DMS153 treated with DMSO at 0.1 percent for 48 hours (cell line): Measurements from ENCODE around the gene CMIP.
"Not testable (repeated sequence)": the region's sequence is repeated elsewhere in the genome, so short reads cannot be mapped to it uniquely, and the experiment has no call there.

ENCODE experiments used
- DNase-seq: peaks from one replicate; lab custom pipeline; 2025; ENCODE audit not compliant: unreplicated experiment; lab: John Stamatoyannopoulos, UW

Gene CMIP

DNA sequence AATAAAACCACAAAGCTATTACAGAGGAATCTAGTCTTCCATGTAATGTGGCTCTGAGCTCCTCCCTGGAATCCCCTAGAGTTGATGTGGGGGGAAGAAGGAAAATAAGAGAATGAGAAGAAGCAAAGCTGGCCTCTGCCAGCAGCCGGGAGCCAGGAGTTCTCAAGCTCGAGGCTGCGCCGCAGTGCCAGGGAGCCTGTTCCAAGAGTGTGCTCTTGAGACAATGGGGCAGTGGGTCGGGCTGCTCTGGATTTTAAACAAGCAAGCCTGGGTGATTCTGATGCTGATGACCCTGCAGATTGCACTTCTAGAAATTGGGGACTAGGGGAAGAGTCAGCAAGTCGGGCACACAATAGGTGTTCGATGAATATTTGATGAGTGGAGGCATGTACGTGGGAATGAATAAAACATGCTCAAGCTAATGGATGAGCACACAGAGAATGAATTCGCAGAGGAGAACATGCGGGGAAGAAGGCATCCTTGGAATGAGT lies 119.9 kb downstream of the CMIP start:
- DNase-seq: no peak

DNA sequence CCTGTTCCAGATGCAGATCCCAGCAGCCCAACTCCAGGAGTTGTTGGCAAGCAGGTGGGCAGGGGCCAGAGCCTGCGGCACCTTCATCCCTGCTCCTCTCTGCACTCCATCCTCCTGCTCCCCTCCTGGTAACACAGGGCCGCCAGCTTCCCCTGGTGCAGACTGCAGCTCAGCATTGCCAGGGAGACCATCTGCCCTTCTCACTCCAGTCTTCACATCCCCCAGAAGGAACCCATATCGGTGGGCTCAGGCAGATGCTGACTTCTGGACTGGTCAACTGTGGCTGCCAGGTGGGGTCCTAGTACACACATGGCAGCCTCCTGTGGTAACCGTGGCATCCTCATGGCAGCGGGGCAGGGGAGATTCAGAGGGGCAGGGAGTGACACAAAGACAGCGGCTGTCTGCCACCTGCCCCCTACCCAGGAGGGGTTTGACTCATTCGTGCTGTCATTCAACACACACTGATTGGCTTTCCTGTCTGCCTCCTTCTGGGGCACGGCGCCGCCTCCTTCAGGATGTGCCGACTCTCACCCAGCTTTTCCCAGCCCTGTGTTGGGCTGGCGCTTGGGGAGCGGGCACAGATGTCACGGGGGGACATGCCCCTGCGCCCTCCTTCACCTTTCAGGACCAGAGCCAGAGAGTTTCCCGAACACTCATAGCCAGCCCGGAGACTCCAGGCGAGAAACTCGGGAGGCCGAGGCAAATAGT lies 120.9 kb downstream of the CMIP start:
- DNase-seq: no peak

DNA sequence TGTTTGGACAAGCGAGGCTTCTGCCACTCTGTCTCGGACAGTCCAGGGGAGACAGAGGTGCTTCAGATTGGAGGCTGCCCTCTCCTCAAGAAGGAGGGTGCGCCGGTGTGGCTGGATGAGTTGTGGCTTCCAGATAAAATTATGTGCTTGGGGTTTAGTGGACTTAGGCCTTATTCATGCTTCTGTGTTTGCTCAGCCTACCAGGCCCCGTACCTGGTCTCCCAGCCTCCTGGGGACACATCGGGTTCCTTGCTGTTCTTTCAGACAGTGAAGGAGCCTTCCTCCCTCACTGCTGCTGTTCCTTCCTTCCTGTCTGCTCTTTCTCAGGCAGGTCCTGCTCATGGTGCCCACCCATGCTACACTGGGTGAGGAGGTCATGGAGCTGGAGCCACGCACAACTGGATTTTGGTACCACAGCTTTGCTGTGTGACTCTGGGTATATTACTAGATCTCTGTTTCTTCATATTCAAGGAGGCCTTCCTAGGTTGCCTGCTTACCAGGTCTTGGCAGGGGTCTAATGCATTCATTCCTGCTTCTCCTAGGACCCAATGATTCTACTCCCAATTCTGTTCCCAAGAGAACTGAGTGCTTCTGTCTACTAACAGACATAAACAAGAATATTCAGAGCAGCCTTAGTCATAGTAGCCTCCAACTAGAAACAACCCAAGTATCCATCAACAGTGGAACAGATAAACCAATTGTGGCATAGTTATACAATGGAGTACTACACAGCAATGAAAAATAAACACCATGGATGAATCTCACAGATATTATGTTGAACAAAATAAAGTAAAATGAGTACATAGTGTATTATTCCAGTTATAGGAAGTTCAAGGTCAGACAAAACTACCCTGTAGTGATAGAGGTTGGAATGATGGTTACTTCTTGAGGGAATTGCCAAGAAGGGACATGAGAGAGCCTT lies 121.7 kb downstream of the CMIP start:
- no peak for DNase-seq

DNA sequence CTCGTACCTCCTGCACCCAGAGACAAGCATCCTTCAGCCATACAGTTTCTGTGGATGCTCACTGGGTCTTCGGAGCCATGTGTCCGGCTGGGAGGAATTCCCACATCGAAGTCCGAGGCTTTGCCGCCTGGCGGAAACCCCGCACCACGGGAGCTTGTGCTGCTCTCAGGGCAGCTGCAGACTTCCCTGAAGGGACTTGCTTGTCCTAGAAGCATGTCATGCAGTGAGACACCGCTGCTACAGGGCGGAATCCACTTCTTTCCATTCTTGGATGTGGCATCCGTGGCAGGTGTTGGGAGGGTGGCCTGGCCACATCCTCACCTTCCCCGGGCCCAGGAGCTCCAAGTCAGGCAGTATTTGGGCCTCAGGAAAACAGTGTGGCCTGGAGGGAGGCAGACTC lies 122.5 kb downstream of the CMIP start:
- no peak for DNase-seq

DNA sequence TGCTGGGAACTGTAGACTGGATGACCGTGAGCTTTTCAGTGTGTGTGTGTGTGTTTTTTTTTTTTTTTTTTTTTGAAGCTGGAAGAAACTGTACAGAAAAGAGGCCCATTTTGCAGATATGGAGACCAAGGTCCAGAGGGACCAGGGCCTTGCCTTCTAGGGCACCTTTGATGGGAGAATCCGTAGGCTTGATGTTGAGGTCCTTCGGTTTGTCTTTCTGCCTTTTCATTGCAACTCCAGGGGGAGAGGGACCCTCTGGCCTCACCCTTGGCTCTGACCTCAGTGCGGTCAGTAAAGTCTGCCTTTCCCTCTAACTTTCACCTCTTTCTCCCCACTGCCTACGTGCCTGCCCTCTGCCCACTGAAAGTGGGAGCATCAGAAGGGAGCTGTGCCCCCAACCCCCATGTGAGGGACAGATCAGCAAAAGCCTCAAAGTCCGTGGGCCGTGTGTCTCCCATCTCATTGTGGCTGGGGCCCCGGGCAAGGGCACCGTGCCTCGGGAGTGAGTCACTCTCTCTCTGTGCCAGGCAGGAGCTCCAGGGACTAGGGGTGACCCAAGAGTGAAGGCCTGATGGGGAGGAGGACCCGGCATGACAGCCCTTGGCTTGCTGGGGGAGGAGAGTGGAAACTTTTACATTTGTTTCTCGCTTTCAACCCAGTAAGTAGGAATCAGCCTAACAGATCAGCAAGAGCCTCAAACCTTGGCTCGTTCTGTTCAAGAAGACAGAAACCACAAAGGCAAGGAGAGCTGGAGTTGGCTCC lies 123.6 kb downstream of the CMIP start:
- no peak for DNase-seq

DNA sequence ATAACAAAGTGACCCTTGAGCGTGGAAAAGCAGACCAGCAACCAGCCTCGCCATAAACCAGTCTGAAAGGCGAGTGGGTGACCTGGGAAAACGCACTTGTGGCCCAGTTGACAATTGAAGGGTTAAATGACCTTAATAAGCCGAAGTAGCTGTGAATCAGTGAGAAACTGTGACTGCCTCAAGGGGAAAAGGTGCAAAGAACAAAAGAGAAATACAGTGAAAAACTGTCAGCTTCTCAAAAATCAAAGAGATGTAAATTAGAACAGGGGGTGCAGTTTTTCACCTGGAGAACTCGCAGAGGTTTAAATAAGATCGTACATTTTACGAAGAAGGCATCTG lies 124.1 kb downstream of the CMIP start:
- no peak for DNase-seq

DNA sequence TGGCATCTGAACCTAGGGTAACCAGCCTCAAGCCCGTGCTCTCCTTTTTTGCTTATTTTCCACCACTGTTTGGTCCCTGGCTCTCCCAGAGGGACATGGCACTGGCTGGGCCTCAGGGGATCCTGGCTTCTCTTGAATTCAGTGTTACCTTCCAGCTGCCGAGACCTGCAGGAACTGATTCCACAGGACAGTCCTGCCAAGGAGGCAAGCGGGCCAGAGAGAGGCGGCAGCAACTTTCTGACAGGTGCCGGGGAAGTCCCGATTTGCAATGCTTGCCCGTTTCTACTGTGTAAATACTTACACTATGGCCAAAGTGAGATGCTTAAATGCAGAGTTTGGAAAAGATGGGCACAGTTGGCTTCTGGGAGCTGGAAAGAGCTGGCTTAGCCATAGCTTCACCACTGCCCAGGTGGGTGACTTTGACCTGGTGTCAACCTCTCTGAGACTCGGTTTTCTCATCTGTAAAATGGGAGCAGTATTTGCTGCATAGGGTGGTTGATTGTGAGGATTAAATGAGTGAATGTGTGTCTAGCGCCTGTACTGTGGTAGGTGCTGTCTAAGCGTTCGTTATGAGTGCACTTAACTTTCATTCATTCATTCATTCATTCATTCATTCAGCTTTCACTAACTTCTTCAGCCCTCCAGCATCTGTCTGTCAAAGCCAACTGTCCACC lies 124.9 kb downstream of the CMIP start:
- DNase-seq: no peak

DNA sequence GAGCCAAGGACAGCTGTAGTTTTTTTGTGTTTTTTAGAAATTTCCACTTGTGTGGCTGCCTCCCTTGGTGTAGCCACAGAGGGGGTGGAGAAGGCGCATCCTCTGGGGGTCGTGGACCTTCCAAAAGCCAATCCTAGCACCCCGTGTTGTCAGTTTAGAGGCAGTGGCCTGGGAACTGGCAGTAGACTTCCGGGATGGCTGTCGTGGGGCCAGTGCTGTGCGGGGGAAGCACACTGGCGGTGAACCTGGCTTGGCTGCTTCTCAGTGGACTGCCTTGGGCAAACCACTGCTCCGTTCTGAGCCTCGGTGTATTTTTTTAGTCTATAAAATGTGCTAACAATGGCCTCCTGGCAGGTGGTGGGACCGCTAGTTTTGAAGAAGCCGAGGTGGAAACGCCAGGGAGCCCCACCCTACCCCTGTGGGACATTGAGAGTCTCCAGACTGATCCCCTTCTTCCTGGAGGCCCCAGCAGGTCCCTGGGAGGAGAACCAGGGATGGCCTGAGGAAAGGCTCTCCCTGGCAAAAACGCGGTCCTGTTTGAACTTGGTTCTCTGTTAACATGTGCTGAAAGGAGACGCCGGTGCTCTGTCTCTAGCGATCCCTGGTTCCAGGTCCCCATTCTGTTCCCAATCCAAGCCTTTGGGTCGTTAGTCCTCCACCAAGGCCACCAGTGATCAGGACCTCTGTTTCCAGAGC lies 125.7 kb downstream of the CMIP start:
- no peak for DNase-seq

DNA sequence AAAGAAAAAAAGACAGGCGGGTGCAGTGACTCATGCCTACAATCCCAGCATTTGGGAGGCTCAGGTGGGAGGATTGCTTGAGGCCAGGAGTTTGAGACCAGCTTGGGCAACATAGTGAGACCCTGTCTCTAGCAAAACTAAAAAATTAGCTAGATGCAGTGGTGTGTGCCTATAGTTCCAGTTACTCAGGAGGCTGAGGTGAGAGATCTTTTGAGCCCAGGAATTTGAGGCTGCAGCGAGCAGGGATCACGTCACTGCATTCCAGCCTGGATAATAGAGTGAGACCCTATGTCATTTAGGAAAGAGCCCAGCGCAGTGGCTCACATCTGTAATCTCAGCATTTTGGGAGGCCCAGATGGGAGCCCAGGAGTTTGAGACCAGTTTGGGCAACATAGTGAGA lies 126.6 kb downstream of the CMIP start:
- DNase-seq: no peak

DNA sequence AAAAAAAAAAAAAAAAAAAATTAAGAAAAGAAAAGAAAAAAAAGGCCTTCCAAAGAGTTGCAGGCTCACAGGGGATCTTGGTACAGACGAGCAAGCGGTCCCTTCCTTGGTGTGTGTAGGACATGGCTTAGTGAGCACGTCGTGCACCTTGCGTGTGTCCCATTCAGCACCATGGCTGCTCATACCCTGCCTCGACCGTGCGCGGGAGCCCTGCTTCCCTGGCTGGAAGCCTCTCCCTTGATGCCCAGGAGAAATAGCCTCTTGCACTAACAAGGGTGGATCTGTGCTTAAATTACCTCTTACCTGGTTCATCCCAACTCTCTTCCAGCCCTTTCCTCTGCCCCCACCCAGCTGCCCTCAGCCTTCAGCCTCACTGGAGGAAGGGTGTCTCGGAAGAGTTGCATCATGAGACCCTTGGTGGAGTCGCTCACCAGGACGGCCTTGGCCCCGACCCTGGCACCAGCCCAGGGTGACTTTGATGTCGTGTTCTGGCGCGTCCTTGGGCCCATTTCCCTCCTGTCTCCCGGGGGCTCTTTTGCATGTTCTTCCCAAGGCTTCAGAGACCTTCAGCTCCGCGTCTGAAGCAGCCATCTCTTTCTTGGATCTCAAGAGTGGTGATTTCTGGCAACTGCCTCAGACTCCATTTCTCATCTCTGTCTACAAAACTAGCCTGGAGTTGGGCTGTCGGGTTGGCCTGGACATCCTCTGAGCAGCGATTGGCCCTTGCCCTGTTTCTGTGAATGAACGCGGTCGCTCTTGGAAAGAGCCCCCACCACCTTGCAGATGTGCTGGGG lies 127.2 kb downstream of the CMIP start:
- no peak for DNase-seq

DNA sequence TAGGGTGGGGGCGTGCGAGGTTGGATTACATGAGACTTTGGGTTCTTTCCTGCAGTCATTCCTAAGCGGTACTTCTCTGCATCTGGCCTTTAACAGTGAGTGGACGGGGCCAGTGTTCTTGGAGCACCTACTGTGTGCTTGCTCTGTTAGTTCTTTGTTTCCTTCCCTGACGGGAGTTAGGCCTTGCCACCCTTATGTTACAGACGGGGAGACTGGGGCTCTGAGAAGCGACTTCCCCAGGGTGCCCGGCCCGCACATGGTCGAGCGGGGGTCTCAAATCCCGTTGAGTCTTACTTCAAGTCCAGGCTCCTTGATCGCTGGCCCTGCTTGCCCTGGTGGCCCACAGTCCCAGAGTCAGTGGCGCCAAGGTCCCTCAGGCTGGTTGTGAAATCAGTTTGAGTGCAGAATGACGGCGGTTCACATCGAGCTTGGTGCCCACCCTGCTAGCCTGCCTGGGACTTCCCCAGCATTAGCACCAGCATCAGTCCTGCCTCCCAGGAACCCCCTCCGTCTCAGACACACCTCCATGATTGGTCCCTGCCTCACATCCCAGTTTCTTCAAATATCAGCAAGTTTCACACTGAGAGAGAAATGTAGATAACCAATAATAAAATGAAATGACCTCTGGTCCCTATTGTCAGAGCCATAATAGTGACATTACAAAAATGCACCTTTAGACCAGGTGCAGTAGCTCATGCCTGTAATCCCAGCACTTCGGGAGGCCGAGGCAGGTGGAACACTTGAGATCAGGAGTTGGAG lies 128.0 kb downstream of the CMIP start:
- DNase-seq: no peak

DNA sequence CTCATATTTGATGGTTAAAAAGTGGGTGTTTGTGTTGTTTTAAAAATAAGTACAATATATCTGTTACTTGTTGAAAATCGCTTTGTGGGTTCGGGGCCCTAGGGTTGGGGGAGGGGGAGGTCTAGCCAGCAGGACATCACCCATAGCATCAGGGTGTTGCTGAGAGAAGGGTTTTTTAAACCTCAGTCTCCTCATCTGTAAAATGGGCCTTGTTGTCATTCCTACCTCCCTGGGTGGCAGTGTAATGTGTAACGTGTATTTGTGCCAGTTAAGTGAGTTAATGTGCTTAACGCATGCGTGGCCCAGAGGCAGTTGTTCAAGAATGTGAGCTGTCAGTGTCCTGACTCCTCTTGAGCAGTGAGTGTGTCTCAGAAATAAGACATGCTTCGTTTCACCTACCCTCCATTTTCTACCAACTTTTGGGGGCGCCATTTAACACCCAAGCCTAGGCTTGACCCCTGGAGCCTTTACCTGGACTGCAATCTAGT lies 129.0 kb downstream of the CMIP start:
- no peak for DNase-seq

DNA sequence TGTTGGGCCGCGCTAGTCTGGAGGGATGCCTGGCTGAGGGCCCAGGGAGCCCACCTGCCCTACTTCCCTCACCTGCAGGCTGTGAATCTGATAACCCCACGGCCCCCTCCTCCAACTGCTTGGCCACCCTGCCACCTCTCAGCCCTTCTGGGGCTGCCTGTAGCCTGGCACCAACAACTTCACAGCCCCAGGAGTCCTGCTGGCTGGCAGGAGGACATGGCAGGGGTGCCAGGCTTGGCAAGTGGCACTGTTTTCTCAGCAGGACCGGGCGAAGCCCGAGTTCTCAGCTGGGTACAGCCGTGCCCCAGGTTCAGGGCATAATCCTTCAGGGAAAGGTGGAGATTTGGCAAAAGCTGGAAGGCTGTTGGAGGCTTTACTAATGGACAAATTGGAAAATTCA lies 129.6 kb downstream of the CMIP start:
- DNase-seq: no peak

DNA sequence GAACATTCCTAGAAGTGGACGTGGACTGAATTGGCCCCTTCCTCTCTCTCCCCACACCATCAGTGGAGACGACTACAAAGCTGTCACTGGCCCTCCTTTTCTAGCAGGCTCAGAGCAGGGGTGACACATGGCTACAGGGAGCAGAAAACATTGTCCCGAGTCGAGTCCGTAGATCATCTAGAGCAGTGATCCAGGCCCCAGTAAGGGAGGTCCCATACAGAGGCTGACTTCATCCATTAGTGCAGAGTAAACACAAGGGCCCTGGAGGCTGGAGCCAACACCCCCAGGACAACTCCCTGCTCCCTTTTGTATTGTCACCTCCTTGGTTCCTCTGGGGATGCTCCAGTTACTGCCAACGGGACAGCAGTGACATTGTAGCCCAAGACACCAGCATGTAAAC lies 130.7 kb downstream of the CMIP start:
- DNase-seq: no peak

DNA sequence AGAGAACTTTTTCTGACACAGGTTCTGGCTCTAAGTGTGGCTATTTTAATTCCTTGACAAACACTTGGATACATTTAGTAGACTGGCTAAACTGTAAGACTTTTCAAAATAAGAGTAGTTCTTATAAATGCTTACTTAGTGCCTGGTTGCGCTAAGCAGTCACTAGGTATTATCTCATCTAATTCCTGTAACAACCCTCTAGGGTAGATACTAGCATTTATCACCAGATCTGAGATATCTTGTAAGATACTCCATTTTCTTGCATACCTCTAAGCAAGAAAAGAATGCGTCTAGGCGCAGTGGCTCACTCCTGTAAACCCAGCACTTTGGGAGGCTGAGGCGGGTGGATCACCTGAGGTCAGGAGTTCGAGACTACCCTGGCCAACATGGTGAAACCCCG lies 131.2 kb downstream of the CMIP start:
- no peak for DNase-seq

DNA sequence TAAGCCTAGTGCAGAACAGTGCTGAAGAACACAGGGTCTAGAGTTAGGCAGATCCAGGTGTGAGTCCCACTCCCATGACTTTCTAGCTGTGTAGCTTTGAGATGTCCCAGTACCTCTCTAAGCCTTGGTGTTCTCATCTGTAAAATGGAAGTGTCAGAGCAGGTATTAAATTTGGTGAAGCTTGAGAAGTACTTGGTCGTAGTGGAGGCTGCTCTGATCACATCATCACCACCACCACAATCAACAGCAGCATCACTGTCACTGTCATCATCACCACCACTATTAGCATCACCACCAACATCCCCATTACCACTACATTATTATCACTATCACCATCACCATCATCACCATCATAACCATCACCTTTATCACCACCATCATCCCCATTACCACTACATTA lies 132.1 kb downstream of the CMIP start:
- no peak for DNase-seq

DNA sequence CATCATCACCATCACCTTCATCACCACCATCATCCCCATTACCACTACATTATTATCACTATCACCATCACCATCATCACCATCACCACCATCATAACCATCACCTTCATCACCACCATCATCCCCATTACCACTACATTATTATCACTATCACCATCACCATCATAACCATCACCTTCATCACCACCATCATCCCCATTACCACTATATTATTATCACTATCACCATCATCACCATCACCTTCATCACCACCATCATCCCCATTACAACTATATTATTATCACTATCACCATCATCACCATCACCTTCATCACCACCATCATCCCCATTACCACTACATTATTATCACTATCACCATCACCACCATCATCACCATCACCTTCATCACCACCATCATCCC lies 132.7 kb downstream of the CMIP start:
- DNase-seq: not testable (repeated sequence)

DNA sequence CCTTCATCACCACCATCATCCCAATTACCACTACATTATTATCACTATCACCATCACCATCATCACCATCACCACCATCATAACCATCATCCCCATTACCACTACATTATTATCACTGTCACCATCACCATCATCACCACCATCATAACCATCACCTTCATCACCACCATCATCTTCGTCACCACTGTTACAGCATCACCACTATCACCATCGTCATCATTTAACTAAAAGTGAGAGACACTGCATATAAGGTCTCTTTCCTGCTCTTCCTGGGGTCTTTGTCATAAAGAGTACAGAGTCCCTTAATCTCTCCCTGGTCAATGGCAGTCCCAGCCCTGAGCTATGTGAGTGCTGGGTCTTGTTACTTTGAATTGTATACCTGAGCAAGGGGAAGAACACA lies 133.5 kb downstream of the CMIP start:
- DNase-seq: no peak
